22Rv1 (cell line): ENCODE data around the gene SPHKAP.

Source experiments
- ZFX ChIP-seq: fragments of 450-650 bp; IDR thresholded peaks from 2 replicates; pipeline ENCODE4 v1.6.1; 2017; ENCODE audit warnings: antibody characterized with exemption, borderline replicate concordance
- TF ChIP-seq, protein P1 (sequence below): fragments of 450-650 bp; IDR thresholded peaks from 2 replicates; pipeline ENCODE4 v1.5.1; 2017; ENCODE audit warnings: mild to moderate bottlenecking

- TF ChIP-seq, protein P1, sequence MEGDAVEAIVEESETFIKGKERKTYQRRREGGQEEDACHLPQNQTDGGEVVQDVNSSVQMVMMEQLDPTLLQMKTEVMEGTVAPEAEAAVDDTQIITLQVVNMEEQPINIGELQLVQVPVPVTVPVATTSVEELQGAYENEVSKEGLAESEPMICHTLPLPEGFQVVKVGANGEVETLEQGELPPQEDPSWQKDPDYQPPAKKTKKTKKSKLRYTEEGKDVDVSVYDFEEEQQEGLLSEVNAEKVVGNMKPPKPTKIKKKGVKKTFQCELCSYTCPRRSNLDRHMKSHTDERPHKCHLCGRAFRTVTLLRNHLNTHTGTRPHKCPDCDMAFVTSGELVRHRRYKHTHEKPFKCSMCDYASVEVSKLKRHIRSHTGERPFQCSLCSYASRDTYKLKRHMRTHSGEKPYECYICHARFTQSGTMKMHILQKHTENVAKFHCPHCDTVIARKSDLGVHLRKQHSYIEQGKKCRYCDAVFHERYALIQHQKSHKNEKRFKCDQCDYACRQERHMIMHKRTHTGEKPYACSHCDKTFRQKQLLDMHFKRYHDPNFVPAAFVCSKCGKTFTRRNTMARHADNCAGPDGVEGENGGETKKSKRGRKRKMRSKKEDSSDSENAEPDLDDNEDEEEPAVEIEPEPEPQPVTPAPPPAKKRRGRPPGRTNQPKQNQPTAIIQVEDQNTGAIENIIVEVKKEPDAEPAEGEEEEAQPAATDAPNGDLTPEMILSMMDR = no peak
- no peak for TF ChIP-seq ZFX
These were observed 165.1 kb downstream of the SPHKAP start for GRCh38 chr2:228016402-228016801.
